Endodermal cell (in vitro differentiated cells): Measurements from ENCODE around the gene RIBC2. TPM values are rescaled to one million over a fixed set of nuclear protein-coding genes. Genes with fewer than 3 reads are reported as not detected.

Source experiments
- DNase-seq: peaks from one replicate; pipeline ENCODE4 v3.0.0-alpha.2; 2017
- H3K27ac ChIP-seq: 2 replicates; pipeline ENCODE4 v1.5.1; 2013; ENCODE audit warnings: mild to moderate bottlenecking, low read depth, low read length, moderate library complexity
- H3K27me3 ChIP-seq: 2 replicates; pipeline ENCODE4 v1.6.1; 2013; ENCODE audit warnings: mild to moderate bottlenecking, low read length, moderate library complexity; ENCODE audit not compliant: insufficient read depth, control insufficient read depth, poor library complexity, severe bottlenecking
- H3K36me3 ChIP-seq: 2 replicates; pipeline ENCODE4 v1.7.0; 2013; ENCODE audit warnings: mild to moderate bottlenecking, low read length, moderate library complexity; ENCODE audit not compliant: control insufficient read depth, insufficient read depth
- H3K4me1 ChIP-seq: one replicate; pipeline ENCODE4 v1.7.0; 2013; ENCODE audit warnings: low read length; ENCODE audit not compliant: control insufficient read depth, insufficient read depth
- H3K4me3 ChIP-seq: 2 replicates; pipeline ENCODE4 v1.5.1; 2013; ENCODE audit warnings: mild to moderate bottlenecking, low read length, moderate library complexity
- H3K9ac ChIP-seq: 2 replicates; pipeline ENCODE4 v1.6.1; 2013; ENCODE audit warnings: mild to moderate bottlenecking, low read length, moderate library complexity; ENCODE audit not compliant: poor library complexity, severe bottlenecking; ENCODE audit errors: extremely low read depth
- H3K9me3 ChIP-seq: 2 replicates; pipeline ENCODE4 v1.6.1; 2013; ENCODE audit warnings: mild to moderate bottlenecking, low read length, moderate library complexity; ENCODE audit not compliant: control insufficient read depth
- H3K27ac Mint-ChIP-seq: 2 replicates; pipeline ENCODE4 v1.8.0; 2020; ENCODE audit warnings: mixed read lengths
- H3K27me3 Mint-ChIP-seq: 2 replicates; pipeline ENCODE4 v1.8.0; 2021; ENCODE audit warnings: mild to moderate bottlenecking, mixed read lengths; ENCODE audit not compliant: insufficient read depth
- H3K36me3 Mint-ChIP-seq: 2 replicates; pipeline ENCODE4 v1.8.0; 2020; ENCODE audit warnings: low read depth, mixed read lengths
- H3K4me1 Mint-ChIP-seq: 2 replicates; pipeline ENCODE4 v1.8.0; 2020; ENCODE audit warnings: mixed read lengths
- H3K4me3 Mint-ChIP-seq: 2 replicates; pipeline ENCODE4 v1.8.0; 2020; ENCODE audit warnings: mild to moderate bottlenecking, moderate library complexity, mixed read lengths
- H3K9me3 Mint-ChIP-seq: 2 replicates; pipeline ENCODE4 v1.8.0; 2020; ENCODE audit warnings: mild to moderate bottlenecking, mixed read lengths
- CTCF ChIP-seq: fragments of 200-600 bp; sonication (generic); conservative IDR thresholded peaks from 2 replicates; pipeline ENCODE4 v1.5.0; 2021; ENCODE audit warnings: antibody characterized with exemption, mild to moderate bottlenecking
- WGBS, 2 experiments: methylation state at CpG; one replicate each; pipeline versions ENCODE4 v1.1.5 to v1.1.7; 2013; ENCODE audit warnings: missing lambda C conversion rate in 2 of 2, mixed read lengths in 1 of 2; ENCODE audit not compliant: insufficient coverage in 1 of 2, insufficient read length in 1 of 2; 5-methylcytosine and 5-hydroxymethylcytosine counted together
- total RNA-seq, 2 donors: library from RNA; stranded (reverse); fragmentation: NEBNext Ultra II Directional in 1 of 2; extraction: Animal tissue kit (Norgen Biotek cat#: 25700) in 1 of 2; gene quantifications; 2 replicates in 1 of 2; 3 replicates in 1 of 2; pipeline ENCODE4 v1.2.1, GENCODE V29; 2021

RIBC2 gene
- total RNA-seq, 2 donors from 2014 or later = 10.6 to 15.2 TPM

- Histone ChIP-seq H3K9ac (no peak overlapping the region), H3K27me3 (no peaks in the 10 kb centered on the region), H3K36me3 (peaks cover 5% of the 10 kb centered on the region), H3K4me3 (no peak overlapping the region), H3K4me1 (no peaks in the 10 kb centered on the region), H3K27ac (no peak overlapping the region), H3K9me3 (peaks cover 4% of the 10 kb centered on the region)
- WGBS, 2 experiments = 83 to 85% methylated on average over 4 of the region's 4 CpGs
- DNase-seq = no peak
- Mint-ChIP-seq H3K4me1 (no peaks in the 10 kb centered on the region), H3K27ac (no peak overlapping the region), H3K36me3 (peaks cover 26% of the 10 kb centered on the region), H3K27me3 (peaks cover 2% of the 10 kb centered on the region), H3K9me3 (peaks cover 6% of the 10 kb centered on the region), H3K4me3 (no peak overlapping the region)
- no peak for TF ChIP-seq CTCF
Observed at GRCh38 chr22:45420011-45420410, 6.5 kb downstream of the RIBC2 start.

- H3K36me3 Mint-ChIP-seq = peaks cover 26% of the 10 kb centered on the region
- no peak overlapping the region for H3K27ac ChIP-seq
- H3K9me3 ChIP-seq = peaks cover 4% of the 10 kb centered on the region
- 85 to 98% methylated on average over 2 of the region's 2 CpGs for WGBS, 2 experiments
- no peaks in the 10 kb centered on the region for H3K27me3 ChIP-seq
- no peaks in the 10 kb centered on the region for H3K4me1 ChIP-seq
- no peak overlapping the region for H3K9ac ChIP-seq
- TF ChIP-seq CTCF = no peak
- peaks cover 6% of the 10 kb centered on the region for H3K9me3 Mint-ChIP-seq
- DNase-seq = no peak
- no peak overlapping the region for H3K4me3 Mint-ChIP-seq
- H3K36me3 ChIP-seq = peaks cover 5% of the 10 kb centered on the region
- H3K4me3 ChIP-seq = no peak overlapping the region
- no peak overlapping the region for H3K27ac Mint-ChIP-seq
- peaks cover 2% of the 10 kb centered on the region for H3K27me3 Mint-ChIP-seq
- no peaks in the 10 kb centered on the region for H3K4me1 Mint-ChIP-seq
Observed at GRCh38 chr22:45420539-45420938, 7.0 kb downstream of the RIBC2 start.

- Histone ChIP-seq H3K4me1 (no peaks in the 10 kb centered on the region), H3K27ac (no peak overlapping the region), H3K27me3 (no peaks in the 10 kb centered on the region), H3K36me3 (peaks cover 5% of the 10 kb centered on the region), H3K4me3 (no peak overlapping the region), H3K9ac (no peak overlapping the region), H3K9me3 (peaks cover 4% of the 10 kb centered on the region)
- H3K27ac Mint-ChIP-seq = no peak overlapping the region
- WGBS, 2 experiments = 88 to 89% methylated on average over 1 to 2 of the region's 2 CpGs
- peaks cover 7% of the 10 kb centered on the region for H3K9me3 Mint-ChIP-seq
- no peak overlapping the region for H3K4me3 Mint-ChIP-seq
- H3K4me1 Mint-ChIP-seq = no peaks in the 10 kb centered on the region
- peaks cover 29% of the 10 kb centered on the region for H3K36me3 Mint-ChIP-seq
- H3K27me3 Mint-ChIP-seq = peaks cover 2% of the 10 kb centered on the region
- DNase-seq = no peak
- no peak for TF ChIP-seq CTCF
Observed at GRCh38 chr22:45421349-45422055, 8.0 kb downstream of the RIBC2 start.
